Cardiac muscle cell (in vitro differentiated cells and primary cell): ENCODE data around the gene ZNF124. TPM values are rescaled to one million over a fixed set of nuclear protein-coding genes. Genes with fewer than 3 reads are reported as not detected.
"Not testable (repeated sequence)": the region's sequence is repeated elsewhere in the genome, so short reads cannot be mapped to it uniquely, and the experiment has no call there.

Experiments
- DNase-seq, 2 donors: peaks; one replicate each; pipeline versions ENCODE4 v3.0.0 to v3.0.0-alpha.2; 2010 to 2017; ENCODE audit warnings: low read depth in 1 of 2, low spot score in 1 of 2
- H3K27ac ChIP-seq: fragments of 200-600 bp; sonication (generic); 2 replicates; pipeline ENCODE4 v1.5.1; 2016
- H3K27me3 ChIP-seq: fragments of 200-600 bp; sonication (generic); 2 replicates; pipeline ENCODE4 v1.6.0; 2016; ENCODE audit warnings: control low read depth
- H3K36me3 ChIP-seq: fragments of 200-600 bp; sonication (generic); 2 replicates; pipeline ENCODE4 v1.5.1; 2016; ENCODE audit warnings: control low read depth
- H3K4me1 ChIP-seq: fragments of 200-600 bp; sonication (generic); 2 replicates; pipeline ENCODE4 v1.8.1; 2017; ENCODE audit warnings: low read depth, mild to moderate bottlenecking, mixed run types
- H3K4me3 ChIP-seq: fragments of 200-600 bp; sonication (generic); 2 replicates; pipeline ENCODE4 v1.5.1; 2016; ENCODE audit warnings: mild to moderate bottlenecking
- H3K9me3 ChIP-seq: fragments of 200-600 bp; sonication (generic); 2 replicates; pipeline ENCODE4 v1.5.1; 2017; ENCODE audit warnings: low read depth, mild to moderate bottlenecking, control low read depth
- CTCF ChIP-seq: IDR thresholded peaks from 2 replicates; pipeline ENCODE4 v1.5.1; 2012; ENCODE audit warnings: low read depth, mild to moderate bottlenecking, low read length
- polyA plus RNA-seq: library from polyadenylated mRNA; unstranded; fragments of >200 nt; fragmentation: Nextera tagmentation; extraction: Ambion mirVana; gene quantifications from 2 replicates; pipeline ENCODE4 v1.2.1, GENCODE V29; 2016
- total RNA-seq: library from RNA; depleted of rRNA; stranded (reverse); fragments of >200 nt; gene quantifications from 2 replicates; pipeline ENCODE4 v1.2.3, GENCODE V29; 2016

The ZNF124 gene
- total and polyA plus RNA-seq, 2 experiments from 2014 or later: 8.2 to 52.6 TPM

- Histone ChIP-seq H3K27me3 (no peaks in the 10 kb centered on the region), H3K27ac (no peak overlapping the region), H3K36me3 (no peaks in the 10 kb centered on the region), H3K9me3 (no peaks in the 10 kb centered on the region), H3K4me1 (no peaks in the 10 kb centered on the region), H3K4me3 (no peak overlapping the region)
- no peak for TF ChIP-seq CTCF
- no peak for DNase-seq
These were observed 11.2 kb upstream of the ZNF124 start for GRCh38 chr1:247182994-247183393.

GRCh38 chr1:247180581-247180980, 8.8 kb upstream of the ZNF124 start:
- no peak overlapping the region for H3K4me3 ChIP-seq
- no peaks in the 10 kb centered on the region for H3K9me3 ChIP-seq
- no peaks in the 10 kb centered on the region for H3K27me3 ChIP-seq
- no peaks in the 10 kb centered on the region for H3K4me1 ChIP-seq
- no peak overlapping the region for H3K27ac ChIP-seq
- no peak for DNase-seq
- H3K36me3 ChIP-seq: no peaks in the 10 kb centered on the region
- no peak for TF ChIP-seq CTCF

GRCh38 chr1:247177755-247178154, 5.9 kb upstream of the ZNF124 start:
- no peaks in the 10 kb centered on the region for H3K4me1 ChIP-seq
- H3K36me3 ChIP-seq: no peaks in the 10 kb centered on the region
- no peak overlapping the region for H3K4me3 ChIP-seq
- H3K9me3 ChIP-seq: no peaks in the 10 kb centered on the region
- no peak for TF ChIP-seq CTCF
- DNase-seq: no peak
- no peak overlapping the region for H3K27ac ChIP-seq
- H3K27me3 ChIP-seq: no peaks in the 10 kb centered on the region

GRCh38 chr1:247175458-247175857, 3.6 kb upstream of the ZNF124 start:
- Histone ChIP-seq H3K4me3 (no peak overlapping the region), H3K9me3 (no peaks in the 10 kb centered on the region), H3K36me3 (no peaks in the 10 kb centered on the region), H3K4me1 (no peaks in the 10 kb centered on the region), H3K27ac (no peak overlapping the region), H3K27me3 (no peaks in the 10 kb centered on the region)
- DNase-seq: peak in 1 of 2 donors; percentile 6
- TF ChIP-seq CTCF: no peak

GRCh38 chr1:247173431-247173830, 1.6 kb upstream of the ZNF124 start:
- TF ChIP-seq CTCF: no peak
- Histone ChIP-seq H3K27ac (no peak overlapping the region), H3K4me1 (no peaks in the 10 kb centered on the region), H3K4me3 (no peak overlapping the region), H3K27me3 (no peaks in the 10 kb centered on the region), H3K36me3 (no peaks in the 10 kb centered on the region), H3K9me3 (no peaks in the 10 kb centered on the region)
- no peak for DNase-seq

GRCh38 chr1:247172996-247173395, 1.2 kb upstream of the ZNF124 start:
- Histone ChIP-seq H3K4me3 (no peak overlapping the region), H3K27me3 (no peaks in the 10 kb centered on the region), H3K36me3 (no peaks in the 10 kb centered on the region), H3K4me1 (no peaks in the 10 kb centered on the region), H3K27ac (no peak overlapping the region), H3K9me3 (no peaks in the 10 kb centered on the region)
- TF ChIP-seq CTCF: no peak
- DNase-seq: no peak

- not testable (repeated sequence) for H3K27me3 ChIP-seq, H3K4me3 ChIP-seq, H3K36me3 ChIP-seq, H3K4me1 ChIP-seq, DNase-seq, H3K27ac ChIP-seq, H3K9me3 ChIP-seq
These were observed 377 bp downstream of the ZNF124 start for GRCh38 chr1:247171443-247171842.
